Neural progenitor cell (in vitro differentiated cells): ENCODE measurements around the gene PRPSAP1.

Experiments used
- CTCF ChIP-seq: fragments of 200-600 bp; sonication (generic); IDR thresholded peaks from 2 replicates; pipeline ENCODE4 v1.5.1; 2017; ENCODE audit warnings: antibody characterized with exemption, mild to moderate bottlenecking
- EZH2 ChIP-seq: fragments of 200-600 bp; sonication (generic); IDR thresholded peaks from 2 replicates; pipeline ENCODE4 v1.6.1; 2017; ENCODE audit warnings: antibody characterized with exemption, mild to moderate bottlenecking, moderate library complexity
- EZH2phosphoT487 ChIP-seq: fragments of 200-600 bp; sonication (generic); IDR thresholded peaks from 2 replicates; pipeline ENCODE4 v1.6.1; 2017; ENCODE audit warnings: antibody characterized with exemption

- no peak for TF ChIP-seq CTCF
- no peak for TF ChIP-seq EZH2
- no peak for TF ChIP-seq EZH2phosphoT487
Measured at GRCh38 chr17:76296889-76297288, 56.8 kb downstream of the PRPSAP1 start.
